C1 segment of cervical spinal cord (tissue), 14 donors: Measurements from ENCODE around the gene CAMK2D.

ENCODE experiments used
- DNase-seq, 14 donors: peaks; one replicate each; lab custom pipeline; 2025; lab: John Stamatoyannopoulos, UW

Gene CAMK2D

DNA sequence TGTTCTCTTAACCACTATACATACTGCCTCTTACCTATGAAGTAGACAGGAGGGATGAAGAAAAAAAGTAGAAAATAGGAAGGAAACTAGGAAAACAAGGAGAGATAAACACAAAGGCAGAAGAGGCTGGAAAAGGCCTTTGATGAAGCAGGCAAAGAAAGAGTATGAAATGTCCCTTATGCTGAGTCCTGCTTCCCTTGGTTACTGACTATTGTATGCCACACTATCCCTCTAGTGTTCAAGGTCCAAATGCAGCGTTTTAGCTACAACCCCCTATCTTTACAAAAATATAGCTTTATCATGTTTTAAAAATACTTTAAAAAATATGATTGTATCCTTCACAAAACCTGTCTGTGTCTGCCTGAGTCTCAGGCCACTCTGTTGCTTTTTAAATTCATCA is 233.1 kb downstream of the CAMK2D start:
- DNase-seq: no peak

DNA sequence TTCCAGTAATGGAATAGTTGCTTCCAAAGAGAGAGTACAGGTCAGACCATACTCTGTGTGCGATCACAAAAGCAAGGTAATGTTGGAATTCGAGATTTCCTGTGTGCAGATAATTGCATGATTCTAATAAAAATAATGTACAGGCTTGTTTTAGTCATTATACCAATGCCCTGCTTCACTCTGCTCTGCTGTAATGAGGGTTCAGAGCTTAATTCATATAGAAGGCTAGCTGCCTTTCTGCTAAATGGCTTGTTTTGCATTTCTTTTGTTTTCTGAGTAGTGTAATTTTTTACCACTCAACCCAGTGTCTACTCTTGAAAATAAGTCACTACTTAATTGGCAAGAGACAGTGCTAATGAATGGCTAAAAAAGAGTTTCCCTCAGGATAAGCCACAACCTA is 236.0 kb downstream of the CAMK2D start:
- DNase-seq: no peak

DNA sequence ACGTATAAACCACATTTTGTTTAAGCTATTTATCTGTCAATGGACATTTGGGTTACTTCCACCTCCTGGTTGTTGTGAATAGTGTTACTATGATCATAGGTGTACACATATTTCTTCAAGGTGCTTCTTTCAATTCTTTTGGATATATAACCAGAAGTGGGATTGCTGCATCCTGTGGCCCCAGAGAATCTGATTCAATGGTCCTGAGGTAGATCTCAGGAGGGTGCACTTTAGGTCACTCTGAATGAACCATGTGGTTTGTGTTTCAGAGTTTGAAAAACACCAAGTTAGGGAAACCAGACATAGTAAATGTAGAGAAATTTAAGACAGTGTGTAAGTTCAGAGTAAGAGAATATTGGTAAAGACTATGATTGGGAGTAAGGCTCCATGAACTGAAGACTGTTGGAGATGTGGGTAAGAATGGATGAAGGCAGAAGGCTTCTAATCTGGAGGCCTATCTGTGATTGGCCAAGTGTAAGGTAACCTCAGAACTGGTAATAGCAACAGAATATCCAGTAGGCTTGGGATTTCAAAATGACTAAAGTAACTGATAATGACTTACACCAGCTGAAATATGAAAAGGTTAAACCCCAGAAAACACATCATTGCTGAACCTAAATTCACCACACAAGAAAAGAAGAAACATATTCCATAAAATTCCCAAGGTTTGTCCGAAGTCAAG is 236.9 kb downstream of the CAMK2D start:
- no peak for DNase-seq

DNA sequence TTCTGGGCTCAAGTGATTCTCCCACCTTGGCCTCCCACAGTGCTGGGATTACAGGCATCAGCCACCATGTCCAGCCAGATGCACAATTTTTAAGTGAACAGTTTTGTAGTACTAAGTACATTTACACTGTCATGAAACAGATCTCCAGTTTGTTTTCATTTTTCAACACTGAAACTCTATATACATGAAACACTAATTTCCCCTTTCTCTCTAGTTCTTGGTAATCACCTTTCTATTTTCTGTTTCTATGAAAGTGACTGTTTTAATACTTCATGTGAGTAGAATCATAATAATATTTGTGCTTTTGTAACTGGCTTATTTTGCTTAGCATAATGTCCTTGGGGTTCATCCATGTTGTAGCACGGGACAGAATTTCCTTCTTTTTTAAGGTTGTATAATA is 237.4 kb downstream of the CAMK2D start:
- no peak for DNase-seq

DNA sequence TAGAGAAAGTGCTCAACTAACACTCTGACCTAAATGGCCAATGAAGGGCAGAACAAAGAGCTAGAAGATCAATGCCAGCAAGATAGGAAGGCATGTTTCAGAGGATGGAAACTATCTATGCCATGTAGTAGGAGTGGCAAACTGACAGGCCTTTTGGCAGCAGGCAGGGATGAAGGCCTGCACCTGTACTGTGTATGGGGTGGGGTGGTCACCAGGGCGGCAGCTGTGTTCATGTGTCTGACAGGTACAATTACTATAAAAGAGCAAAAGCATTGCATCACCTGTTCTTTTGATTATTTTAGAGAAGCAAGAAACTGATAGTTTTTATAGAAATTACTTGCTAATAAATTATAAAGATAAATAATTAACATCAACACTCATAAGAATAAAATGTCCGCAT is 239.1 kb downstream of the CAMK2D start:
- no peak for DNase-seq

DNA sequence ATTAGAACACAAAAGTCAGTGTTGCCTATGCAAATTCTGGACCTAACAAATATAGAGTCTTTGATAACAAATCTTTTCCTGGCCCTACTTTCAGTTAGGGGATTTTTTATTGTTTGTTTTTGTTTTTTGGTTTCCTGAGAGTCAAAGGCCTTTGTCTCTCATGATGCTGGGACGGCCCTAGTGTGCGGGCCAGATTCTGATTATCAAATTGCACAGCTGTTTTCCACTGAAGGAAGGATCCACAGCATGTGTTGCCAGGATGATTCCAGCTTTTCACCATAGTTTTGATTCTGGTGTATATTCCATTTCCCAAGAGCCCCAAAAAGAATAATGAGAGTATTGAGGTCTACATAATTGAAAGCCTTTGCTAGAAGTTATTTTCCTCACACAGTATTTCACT is 248.2 kb downstream of the CAMK2D start:
- DNase-seq: no peak

DNA sequence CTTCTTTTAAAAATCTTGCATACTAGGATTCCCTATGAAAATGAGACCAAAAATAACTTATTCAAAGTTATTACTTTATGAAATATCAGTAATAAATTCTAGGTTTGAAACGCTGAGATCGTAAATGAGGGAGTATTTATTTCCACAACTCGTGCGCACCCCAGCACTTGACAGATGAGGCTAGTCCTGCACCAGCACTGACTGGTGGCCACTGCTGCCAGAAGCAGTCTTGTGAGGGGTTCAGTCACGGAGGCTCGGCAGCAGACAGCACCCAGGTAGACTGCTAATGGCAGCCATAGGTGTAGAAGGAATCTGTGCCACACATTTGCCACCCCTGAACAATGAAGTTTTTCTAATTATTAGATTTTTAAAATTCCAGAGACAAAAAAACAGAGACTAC is 248.7 kb downstream of the CAMK2D start:
- no peak for DNase-seq

DNA sequence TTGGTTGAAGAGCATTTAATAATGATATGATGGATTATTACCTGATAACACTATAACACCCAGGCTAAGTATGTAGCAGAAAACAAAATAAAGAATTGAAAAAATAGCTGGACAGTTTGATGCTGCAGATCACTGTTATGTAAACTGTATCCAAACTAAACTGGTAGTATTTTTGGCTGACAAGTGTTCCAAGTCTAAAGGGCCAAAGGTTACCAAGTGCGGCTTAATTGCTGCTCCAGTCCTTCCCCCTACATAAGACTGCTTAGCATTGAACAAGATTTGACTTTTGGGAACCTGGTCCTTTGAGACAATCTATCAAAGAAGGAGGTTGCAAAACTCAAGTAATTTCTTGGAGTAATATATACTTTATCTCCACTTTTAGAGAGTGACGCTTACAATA is 249.6 kb downstream of the CAMK2D start:
- no peak for DNase-seq

DNA sequence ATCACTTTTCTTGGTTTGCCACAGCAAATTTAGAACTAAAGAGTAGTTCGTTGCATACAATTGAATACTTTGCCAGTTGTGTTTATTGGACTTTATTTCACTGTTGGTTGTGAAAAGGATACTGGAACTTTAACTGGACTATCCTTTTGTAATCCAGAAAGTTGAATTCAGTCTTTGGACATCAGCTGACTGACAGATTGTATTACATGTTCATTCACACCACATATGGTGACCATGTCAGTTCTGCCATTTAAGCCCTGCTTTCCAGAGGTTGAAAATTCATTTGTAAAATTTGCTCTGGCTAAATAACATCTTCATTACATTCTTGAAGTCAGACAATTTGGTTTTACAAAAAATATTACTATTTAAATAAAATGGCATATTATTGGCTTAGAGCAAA is 251.7 kb downstream of the CAMK2D start:
- no peak for DNase-seq

DNA sequence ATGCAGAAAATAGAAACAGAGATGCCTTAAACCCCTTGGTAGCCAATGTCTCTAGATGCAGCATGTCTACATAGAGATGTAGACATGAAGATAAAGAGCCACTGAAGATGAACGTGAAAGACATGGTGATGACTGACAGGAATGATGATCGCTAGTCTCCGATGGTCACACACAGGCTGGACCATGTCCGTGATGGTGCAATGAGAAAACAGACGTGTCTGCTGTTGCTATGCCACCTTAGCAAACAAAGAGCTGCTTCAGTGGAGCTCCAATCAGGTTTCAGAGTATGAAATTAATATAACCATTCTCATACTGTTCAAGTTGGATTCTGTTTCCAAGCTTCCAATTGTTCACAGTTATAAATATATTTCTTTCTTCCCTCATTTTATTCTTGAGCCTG is 256.5 kb downstream of the CAMK2D start:
- DNase-seq: no peak

DNA sequence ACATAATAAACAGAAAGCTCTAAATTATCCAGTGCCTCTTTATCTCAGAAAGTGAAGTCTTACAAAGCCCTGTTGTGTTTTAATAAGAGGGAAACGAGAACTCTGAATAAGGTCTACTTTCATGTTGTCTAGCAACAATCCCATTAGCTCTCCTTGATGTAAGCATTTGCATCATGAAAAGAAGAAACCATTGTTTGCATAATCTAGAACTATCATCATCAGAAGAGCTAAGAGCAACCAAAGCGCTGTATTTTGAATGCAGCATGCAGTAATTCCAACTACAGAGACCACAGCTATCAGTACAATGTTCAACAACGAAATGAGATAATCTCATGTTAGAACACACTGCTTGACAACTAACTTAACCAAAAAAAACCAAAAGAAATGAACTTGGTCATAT is 257.1 kb downstream of the CAMK2D start:
- DNase-seq: no peak

DNA sequence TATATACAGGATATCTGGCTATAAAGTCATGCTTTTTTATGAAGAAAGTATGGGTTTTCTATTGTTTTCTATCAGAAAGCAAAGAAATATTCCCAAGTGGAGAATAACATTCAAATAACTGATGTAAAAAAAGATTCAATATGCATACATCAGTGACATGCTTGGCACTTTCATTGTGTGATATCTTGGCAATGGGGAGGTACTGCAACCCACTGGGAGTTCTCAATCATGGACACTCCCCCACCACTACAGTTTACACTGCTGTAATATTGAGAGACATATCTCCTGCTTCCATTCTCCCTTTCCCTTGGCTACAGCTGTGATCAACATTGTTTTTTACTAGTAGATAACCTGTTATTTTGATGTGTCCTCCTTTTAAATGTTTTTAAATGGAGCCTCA is 257.8 kb downstream of the CAMK2D start:
- DNase-seq: no peak

DNA sequence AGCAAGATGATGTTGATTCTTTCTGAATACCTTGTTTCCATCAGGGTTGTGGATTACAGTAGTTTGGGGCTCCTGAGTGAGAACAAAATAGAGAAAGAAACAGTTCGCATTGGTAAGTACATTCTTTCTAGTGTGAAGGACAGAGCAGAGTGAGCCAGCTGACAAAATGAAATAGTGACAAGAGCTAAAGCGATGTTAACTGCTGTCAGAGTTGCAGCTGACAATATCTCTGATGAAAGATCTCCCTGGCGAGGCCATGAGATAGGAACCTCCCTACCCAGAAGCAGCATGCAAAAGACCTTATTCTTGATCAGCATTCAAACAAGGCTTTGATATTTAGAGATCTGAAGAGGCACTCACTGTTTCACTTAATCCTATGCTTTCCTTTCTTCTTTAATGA is 258.6 kb downstream of the CAMK2D start:
- DNase-seq: no peak

DNA sequence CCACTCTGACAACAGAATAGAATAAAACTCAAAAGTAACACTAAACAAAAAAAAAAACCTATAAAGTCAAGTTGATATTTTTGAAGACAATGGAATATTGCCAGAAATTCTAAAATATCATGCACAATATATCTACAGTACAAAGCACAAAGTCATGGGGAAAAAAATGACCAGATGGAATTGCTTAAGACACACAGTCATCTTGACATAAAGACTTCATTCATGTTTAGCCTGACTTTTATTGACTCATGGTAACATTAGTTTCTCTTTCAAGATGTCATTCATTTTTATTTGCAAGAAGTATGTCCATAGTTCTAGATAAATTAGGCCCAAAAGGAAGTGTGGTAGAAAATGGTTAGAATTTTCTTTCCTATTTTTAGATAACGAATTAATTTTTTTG is 259.1 kb downstream of the CAMK2D start:
- no peak for DNase-seq

DNA sequence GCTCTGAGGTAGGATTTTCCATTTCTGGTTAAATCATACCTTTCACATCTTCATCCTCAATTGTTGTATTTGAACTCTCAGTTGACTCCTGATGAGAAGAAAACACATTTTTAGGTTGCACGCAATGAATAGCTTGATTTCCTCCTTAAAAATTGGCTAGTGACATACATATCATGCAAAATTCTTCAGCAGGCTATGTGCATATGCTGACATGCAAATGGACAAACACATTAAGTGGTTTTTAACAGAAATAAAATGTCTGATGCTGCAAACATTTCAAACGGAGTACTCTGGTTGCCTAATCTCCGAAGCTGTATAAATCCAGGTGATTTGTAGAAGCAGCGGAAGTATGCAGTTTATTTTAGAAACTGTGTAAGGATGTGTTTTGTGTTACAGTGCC is 261.1 kb downstream of the CAMK2D start:
- DNase-seq: no peak

DNA sequence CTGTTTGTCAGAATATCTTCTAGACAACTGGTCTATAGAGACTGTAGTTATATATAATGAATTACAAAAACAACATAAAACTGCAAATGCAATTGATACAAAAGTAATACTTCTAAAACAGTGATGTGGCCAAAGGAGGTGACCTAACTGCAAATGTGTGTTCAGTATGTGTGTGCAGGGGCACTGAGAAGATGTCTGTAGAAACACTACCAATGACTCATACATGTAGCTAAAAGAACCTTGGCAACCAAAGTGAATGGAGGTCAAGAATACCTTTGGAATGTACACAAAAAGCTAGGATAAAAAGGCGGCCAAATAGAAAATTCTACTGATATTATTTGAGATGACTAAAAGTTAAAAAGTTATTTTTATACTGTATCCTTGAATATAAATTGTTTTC is 261.8 kb downstream of the CAMK2D start:
- DNase-seq: no peak

DNA sequence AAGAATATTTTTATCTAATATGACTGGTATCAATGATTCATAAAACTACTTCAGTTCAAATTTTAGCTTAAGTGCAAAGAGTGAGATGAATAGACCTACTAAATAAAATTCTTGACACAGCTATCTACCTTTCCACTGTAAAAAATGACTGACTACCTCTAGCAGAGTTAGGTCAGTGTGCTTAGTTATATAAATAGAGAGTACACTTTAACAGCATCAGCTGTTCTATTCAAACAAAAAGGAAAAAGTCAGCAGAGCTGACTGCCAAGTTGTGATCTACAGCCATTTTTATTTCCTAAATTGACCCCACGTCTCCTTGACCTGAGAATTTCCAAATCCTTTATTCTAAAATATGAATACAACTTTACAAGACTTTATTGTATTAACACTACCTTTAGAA is 262.4 kb downstream of the CAMK2D start:
- DNase-seq: no peak

DNA sequence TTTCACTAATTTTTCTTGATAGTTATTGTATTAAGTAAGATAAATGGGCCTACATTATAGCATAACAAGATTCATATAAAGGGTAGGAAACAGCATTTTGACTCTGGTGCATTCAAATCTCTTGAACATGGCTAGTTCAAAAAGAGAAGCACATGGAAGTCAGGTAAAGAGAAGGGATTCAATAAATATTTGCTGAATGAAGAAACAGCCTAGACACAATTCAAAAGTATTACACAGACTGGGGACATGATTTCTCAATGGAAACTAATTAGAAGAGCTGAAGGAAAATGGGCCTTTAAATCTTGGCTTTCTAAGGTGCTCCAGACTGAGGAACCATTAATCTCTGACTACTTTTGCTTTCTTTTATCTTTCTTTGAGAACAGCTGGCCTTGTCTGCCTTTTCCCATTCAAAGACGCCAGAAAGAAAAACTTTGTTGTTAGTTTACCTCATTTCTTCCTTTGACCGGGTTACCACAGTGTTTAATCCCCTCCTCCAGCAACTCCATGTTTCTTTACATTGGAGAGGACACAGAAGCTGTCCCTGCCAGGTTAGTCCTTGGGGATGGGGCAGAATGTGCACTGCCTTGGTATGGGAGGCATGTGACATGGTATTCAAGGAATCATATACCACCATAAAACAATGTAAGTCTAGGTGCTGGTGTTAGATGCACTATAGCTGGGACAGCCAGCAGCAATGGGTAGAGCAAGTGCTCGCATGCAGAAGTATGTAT is 264.2 kb downstream of the CAMK2D start:
- DNase-seq: no peak

DNA sequence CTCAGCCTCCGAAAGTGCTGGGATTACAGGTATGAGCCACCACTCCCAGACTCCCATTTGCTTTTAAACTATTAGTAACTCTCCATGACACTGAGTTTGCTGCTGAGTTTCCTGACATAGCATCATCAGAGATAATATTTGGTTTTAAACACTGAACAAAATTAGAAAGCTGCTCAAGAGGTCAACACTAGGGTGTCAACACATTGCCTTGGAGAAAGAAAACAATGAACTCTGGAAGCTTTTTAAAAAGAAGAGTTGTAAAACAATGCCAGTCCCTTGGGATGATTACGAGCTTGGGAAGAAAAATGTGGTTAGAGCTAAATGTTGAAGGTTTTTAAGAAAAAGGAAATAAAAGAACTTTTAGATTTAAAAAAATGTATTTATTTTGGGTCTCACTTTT is 264.8 kb downstream of the CAMK2D start:
- DNase-seq: no peak

DNA sequence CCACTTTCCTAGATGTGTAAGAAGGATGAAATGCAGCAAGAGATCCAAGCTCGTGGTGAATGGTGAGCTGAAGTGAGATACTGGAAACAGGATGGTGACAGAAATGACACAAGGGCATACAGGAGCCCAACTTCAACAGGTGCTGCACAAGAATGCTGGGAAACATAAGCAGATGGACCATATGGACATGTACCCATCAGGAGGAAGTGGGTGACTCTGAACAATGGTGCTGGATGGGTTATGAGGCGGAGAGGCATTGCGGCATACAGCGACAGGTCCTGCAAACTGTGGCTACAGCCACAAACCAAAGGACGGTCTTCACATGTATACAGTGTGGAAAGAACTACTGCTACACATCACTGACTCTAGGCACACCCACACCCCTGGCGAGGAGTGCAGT is 265.7 kb downstream of the CAMK2D start:
- DNase-seq: no peak

DNA sequence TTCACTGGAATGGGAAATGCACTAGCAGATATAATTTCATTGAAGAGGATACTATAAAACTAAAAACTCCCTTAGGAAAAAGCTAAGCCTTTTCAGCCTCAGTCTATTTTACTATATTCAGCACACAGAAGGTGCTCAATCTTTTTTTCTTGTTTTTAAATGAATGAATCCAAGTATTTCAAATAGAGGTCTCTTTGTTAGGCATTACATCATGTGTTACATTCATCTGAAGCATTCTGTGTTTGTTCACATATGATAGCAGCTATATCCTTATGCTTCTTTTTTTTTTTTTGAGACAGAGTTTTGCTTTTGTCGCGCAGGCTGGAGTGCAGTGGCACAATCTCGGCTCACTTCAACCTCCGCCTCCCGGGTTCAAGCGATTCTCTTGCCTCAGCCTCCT is 278.4 kb downstream of the CAMK2D start:
- DNase-seq: no peak

DNA sequence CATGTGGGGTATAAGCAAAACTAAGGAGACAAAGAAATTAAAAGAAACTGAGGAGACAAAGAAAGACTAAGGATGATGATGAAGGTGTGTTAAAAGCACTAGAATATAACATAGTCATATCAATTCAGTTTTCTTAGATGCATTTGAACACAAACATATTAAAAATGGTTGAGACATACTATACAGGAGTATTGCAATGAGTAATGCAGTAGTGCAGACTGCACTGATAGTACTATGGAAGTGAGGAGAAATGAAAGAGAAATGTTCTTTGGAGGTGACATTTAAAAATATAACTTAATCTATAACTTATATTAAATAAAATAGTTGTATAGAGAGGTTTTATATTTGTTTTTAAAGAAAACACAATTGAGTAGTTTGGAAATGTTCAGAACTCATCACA is 279.2 kb downstream of the CAMK2D start:
- DNase-seq: no peak

DNA sequence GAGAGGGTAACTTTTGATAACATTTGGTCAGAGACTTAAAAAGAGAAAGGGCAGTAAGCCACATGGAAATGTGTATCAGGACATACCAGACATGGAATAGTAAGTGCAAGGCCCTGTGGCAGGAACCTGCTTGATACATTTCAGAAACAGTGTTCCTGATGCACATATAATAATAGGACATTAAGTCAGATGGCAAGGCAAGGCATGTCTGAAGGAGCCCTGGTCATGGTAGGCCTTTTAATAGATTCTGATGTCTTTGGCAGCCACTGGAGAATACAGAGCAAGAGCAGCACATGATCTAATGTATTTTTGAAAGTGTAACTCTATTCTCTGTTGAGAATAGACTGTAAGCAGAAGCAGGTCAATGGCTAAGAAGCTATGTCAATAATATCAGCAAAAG is 279.7 kb downstream of the CAMK2D start:
- DNase-seq: no peak

DNA sequence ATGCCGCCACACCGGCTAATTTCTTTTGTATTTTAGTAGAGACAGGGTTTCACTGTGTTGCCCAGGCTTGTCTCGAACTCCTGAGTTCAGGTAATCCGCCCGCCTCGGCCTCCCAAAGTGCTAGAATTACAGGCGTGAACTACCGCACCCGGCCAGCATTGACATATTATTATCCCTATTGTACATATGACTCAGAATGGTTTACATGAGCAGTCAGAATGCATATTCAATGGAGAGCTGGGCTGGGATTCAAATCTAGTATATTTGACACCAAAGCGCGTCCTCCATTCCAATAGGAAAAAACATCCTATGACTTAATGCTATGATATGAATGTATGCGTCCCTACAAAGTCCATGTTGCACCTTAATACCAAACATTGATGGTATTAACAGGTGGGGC is 281.4 kb downstream of the CAMK2D start:
- DNase-seq: no peak
